ENCODE measurements around the gene NUP155.
"Not testable (repeated sequence)": the region's sequence is repeated elsewhere in the genome, so short reads cannot be mapped to it uniquely, and the experiment has no call there.

The NUP155 gene

DNA sequence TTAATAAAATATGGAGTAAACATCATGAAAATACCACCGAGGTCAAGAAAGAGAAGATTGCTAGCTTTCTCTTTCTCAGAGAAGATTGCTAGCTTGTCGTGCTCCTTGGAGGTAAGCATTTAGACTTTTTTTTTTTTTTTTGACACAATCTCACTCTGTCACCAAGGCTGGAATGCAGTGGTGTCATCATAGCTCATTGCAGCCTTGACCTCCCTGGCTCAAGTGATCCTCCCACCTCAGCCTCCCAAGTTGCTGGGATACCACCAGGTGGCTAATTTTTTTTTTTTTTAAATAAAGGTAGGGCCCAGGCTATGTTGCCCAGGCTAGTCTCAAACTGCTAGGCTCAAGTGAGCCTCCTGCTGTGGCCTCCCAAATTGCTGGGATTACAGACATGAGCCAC is 95.4 kb downstream of the NUP155 start:
- no peak for DNase-seq (ENCODE audit: low read depth)
- no peak overlapping the region for H3K4me3 ChIP-seq (ENCODE audit: low read length)
- TF ChIP-seq, protein P1, sequence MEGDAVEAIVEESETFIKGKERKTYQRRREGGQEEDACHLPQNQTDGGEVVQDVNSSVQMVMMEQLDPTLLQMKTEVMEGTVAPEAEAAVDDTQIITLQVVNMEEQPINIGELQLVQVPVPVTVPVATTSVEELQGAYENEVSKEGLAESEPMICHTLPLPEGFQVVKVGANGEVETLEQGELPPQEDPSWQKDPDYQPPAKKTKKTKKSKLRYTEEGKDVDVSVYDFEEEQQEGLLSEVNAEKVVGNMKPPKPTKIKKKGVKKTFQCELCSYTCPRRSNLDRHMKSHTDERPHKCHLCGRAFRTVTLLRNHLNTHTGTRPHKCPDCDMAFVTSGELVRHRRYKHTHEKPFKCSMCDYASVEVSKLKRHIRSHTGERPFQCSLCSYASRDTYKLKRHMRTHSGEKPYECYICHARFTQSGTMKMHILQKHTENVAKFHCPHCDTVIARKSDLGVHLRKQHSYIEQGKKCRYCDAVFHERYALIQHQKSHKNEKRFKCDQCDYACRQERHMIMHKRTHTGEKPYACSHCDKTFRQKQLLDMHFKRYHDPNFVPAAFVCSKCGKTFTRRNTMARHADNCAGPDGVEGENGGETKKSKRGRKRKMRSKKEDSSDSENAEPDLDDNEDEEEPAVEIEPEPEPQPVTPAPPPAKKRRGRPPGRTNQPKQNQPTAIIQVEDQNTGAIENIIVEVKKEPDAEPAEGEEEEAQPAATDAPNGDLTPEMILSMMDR (conservative IDR thresholded peaks at IDR 0.05; ENCODE audit: low read length), result no peak

GRCh38 chr5:37272511-37272910 is 98.4 kb downstream of the NUP155 start:
- no peak overlapping the region for H3K4me3 ChIP-seq (ENCODE audit: low read length)
- peak; percentile 77 for DNase-seq (ENCODE audit: low read depth)
- TF ChIP-seq, protein P1 (conservative IDR thresholded peaks at IDR 0.05; ENCODE audit: low read length), result no peak

- DNase-seq (ENCODE audit: low read depth), result not testable (repeated sequence)
These were observed 102.8 kb downstream of the NUP155 start for GRCh38 chr5:37268100-37268499.

GRCh38 chr5:37255774-37256358 is 115.0 kb downstream of the NUP155 start:
- no peak for DNase-seq (ENCODE audit: low read depth)
- H3K4me3 ChIP-seq (ENCODE audit: low read length), result no peak overlapping the region
- TF ChIP-seq, protein P1 (conservative IDR thresholded peaks at IDR 0.05; ENCODE audit: low read length), result no peak

More at GRCh38 chr5:37268100-37268499, 102.8 kb downstream of the NUP155 start:
- not testable (repeated sequence) for H3K4me3 ChIP-seq (ENCODE audit: low read length)

- TF ChIP-seq, protein P1 (conservative IDR thresholded peaks at IDR 0.05; ENCODE audit: low read length), result no peak
- no peak for DNase-seq (ENCODE audit: low read depth)
- no peak overlapping the region for H3K4me3 ChIP-seq (ENCODE audit: low read length)
These were observed 116.3 kb downstream of the NUP155 start for GRCh38 chr5:37254581-37254980.

- no peak overlapping the region for H3K4me3 ChIP-seq (ENCODE audit: low read length)
- TF ChIP-seq, protein P1 (conservative IDR thresholded peaks at IDR 0.05; ENCODE audit: low read length), result no peak
- DNase-seq (ENCODE audit: low read depth), result peak; percentile 1
These were observed 119.2 kb downstream of the NUP155 start for GRCh38 chr5:37251665-37252064.

GRCh38 chr5:37249815-37250164 is 121.1 kb downstream of the NUP155 start:
- TF ChIP-seq, protein P1 (conservative IDR thresholded peaks at IDR 0.05; ENCODE audit: low read length), result no peak
- DNase-seq (ENCODE audit: low read depth), result no peak
- H3K4me3 ChIP-seq (ENCODE audit: low read length), result peak overlapping the region; percentile 82

Data from AG10803 (cell line).